Upper lobe of left lung (tissue), 6 donors: ENCODE data around the gene RIT2. TPM values are rescaled to one million over a fixed set of nuclear protein-coding genes. Genes with fewer than 3 reads are reported as not detected.

Experiments
- ATAC-seq, 2 donors: fragments of 200-7000 bp; cut with Tn5 transposase; one replicate each; pipeline ENCODE4 v1.9.1; 2022; ENCODE audit warnings: mild to moderate bottlenecking in 2 of 2, moderate library complexity in 2 of 2; ENCODE audit not compliant: low FRiP score in 2 of 2
- DNase-seq, 2 donors: peaks; one replicate each; pipeline ENCODE4 v3.0.0-alpha.2; 2019 to 2020
- H3K27ac ChIP-seq, 4 donors: fragments of 200-600 bp; sonication (generic); one replicate each; pipeline ENCODE4 v1.5.1; 2016 to 2019
- H3K27me3 ChIP-seq, 4 donors: fragments of 200-600 bp; sonication (generic); one replicate each; pipeline ENCODE4 v1.5.1; 2017 to 2019
- H3K36me3 ChIP-seq, 4 donors: fragments of 200-600 bp; sonication (generic); one replicate each; pipeline ENCODE4 v1.5.1; 2016 to 2019
- H3K4me1 ChIP-seq, 4 donors: fragments of 200-600 bp; sonication (generic); one replicate each; pipeline ENCODE4 v1.5.1; 2018 to 2019
- H3K4me3 ChIP-seq, 4 donors: fragments of 200-600 bp; sonication (generic); one replicate each; pipeline ENCODE4 v1.5.1; 2017 to 2019; ENCODE audit warnings: mild to moderate bottlenecking in 2 of 4, moderate library complexity in 1 of 4
- H3K9me3 ChIP-seq, 4 donors: fragments of 200-600 bp; sonication (generic); one replicate each; pipeline ENCODE4 v1.5.1; 2018 to 2019
- CTCF ChIP-seq, 6 experiments: fragments of 450-650 bp in 4 of 6; fragments of 200-600 bp in 2 of 6; sonication (generic) in 2 of 6; IDR thresholded peaks; one replicate each; pipeline ENCODE4 v1.5.1; 2016 to 2019; ENCODE audit warnings: antibody characterized with exemption in 6 of 6
- EP300 ChIP-seq, 4 donors: sonication (generic); formaldehyde crosslinking; IDR thresholded peaks; one replicate each; pipeline ENCODE4 v1.5.1; 2017; ENCODE audit warnings: antibody characterized with exemption in 4 of 4, control low read depth in 2 of 4
- POLR2A ChIP-seq, 4 donors: fragments of 450-650 bp; IDR thresholded peaks; one replicate each; pipeline ENCODE4 v1.5.1; 2016 to 2017; ENCODE audit warnings: antibody characterized with exemption in 4 of 4, mild to moderate bottlenecking in 2 of 4
- POLR2AphosphoS5 ChIP-seq, 2 donors: sonication (generic); formaldehyde crosslinking; IDR thresholded peaks; one replicate each; pipeline ENCODE4 v1.5.1; 2017; ENCODE audit warnings: antibody characterized with exemption in 2 of 2
- WGBS, 2 donors: methylation state at CpG; one replicate each; pipeline ENCODE4 v1.1.5; 2017 to 2018; 5-methylcytosine and 5-hydroxymethylcytosine counted together
- total RNA-seq, 6 donors: library from RNA; depleted of rRNA in 4 of 6; stranded (reverse); fragments of >200 nt in 4 of 6; gene quantifications; one replicate each; pipeline versions ENCODE4 v1.1.0 to v1.2.1, GENCODE V29; 2016 to 2021
- donor health status: DM: no; HTN: no; CAD: no; lungs with moderate emphysema.
- donor health status: DM: no; HTN: yes; CAD: no; lungs with severe emphysema.

The RIT2 gene
- total RNA-seq, 6 donors from 2014 or later, result not detected

GRCh38 chr18:42707080-42707479, 408.4 kb downstream of the RIT2 start:
- Histone ChIP-seq H3K4me1 (no peaks in the 10 kb centered on the region), H3K36me3 (no peaks in the 10 kb centered on the region), H3K27ac (no peak overlapping the region), H3K4me3 (no peak overlapping the region), H3K9me3 (no peaks in the 10 kb centered on the region), H3K27me3 (no peaks in the 10 kb centered on the region)
- TF ChIP-seq POLR2A (IDR thresholded peaks at IDR 0.05), result no peak
- no peak for TF ChIP-seq CTCF (IDR thresholded peaks at IDR 0.05)
- TF ChIP-seq POLR2AphosphoS5 (IDR thresholded peaks at IDR 0.05), result no peak
- no peak for TF ChIP-seq EP300 (IDR thresholded peaks at IDR 0.05)
- WGBS, 2 donors, result 88 to 90% methylated on average over 1 of the region's 1 CpG
- ATAC-seq (no peak), DNase-seq (no peak)

GRCh38 chr18:42706618-42707017, 408.9 kb downstream of the RIT2 start:
- no peak overlapping the region for H3K27ac ChIP-seq
- H3K36me3 ChIP-seq, result no peaks in the 10 kb centered on the region
- no peak for ATAC-seq
- no peaks in the 10 kb centered on the region for H3K27me3 ChIP-seq
- no peak for TF ChIP-seq EP300 (IDR thresholded peaks at IDR 0.05)
- TF ChIP-seq POLR2AphosphoS5 (IDR thresholded peaks at IDR 0.05), result no peak
- no peak for TF ChIP-seq CTCF (IDR thresholded peaks at IDR 0.05)
- TF ChIP-seq POLR2A (IDR thresholded peaks at IDR 0.05), result no peak
- DNase-seq, result no peak
- H3K4me3 ChIP-seq, result no peak overlapping the region
- WGBS, 2 donors, result 70 to 71% methylated on average over 8 of the region's 8 CpGs
- H3K9me3 ChIP-seq, result no peaks in the 10 kb centered on the region
- no peaks in the 10 kb centered on the region for H3K4me1 ChIP-seq

- Histone ChIP-seq H3K27ac (no peak overlapping the region), H3K9me3 (no peaks in the 10 kb centered on the region), H3K4me1 (no peaks in the 10 kb centered on the region), H3K36me3 (no peaks in the 10 kb centered on the region), H3K27me3 (no peaks in the 10 kb centered on the region), H3K4me3 (no peak overlapping the region)
- WGBS, 2 donors, result 91 to 94% methylated on average over 4 of the region's 4 CpGs
- no peak for DNase-seq
- ATAC-seq, result no peak
- TF ChIP-seq POLR2A (IDR thresholded peaks at IDR 0.05) (no peak), EP300 (IDR thresholded peaks at IDR 0.05) (no peak), CTCF (IDR thresholded peaks at IDR 0.05) (no peak), POLR2AphosphoS5 (IDR thresholded peaks at IDR 0.05) (no peak)
Measured at GRCh38 chr18:42706029-42706608, 409.4 kb downstream of the RIT2 start.

Other genes starting within 250 kb of the RIT2 start
- gene SYT4, start 161.8 kb upstream of the RIT2 start, total RNA-seq, result under 1 TPM in 2 of 6 donors, not detected in 4; 0.15 to 0.17 TPM